ENCODE data around the gene ZNF654. TPM values are rescaled to one million over a fixed set of nuclear protein-coding genes. Genes with fewer than 3 reads are reported as not detected.

ZNF654 gene
- total RNA-seq, 1 experiment from 2014 or later: 7.0 TPM

GRCh38 chr3:88075497-88075896, 16.4 kb downstream of the ZNF654 start:
- Histone ChIP-seq H3K4me1 (ENCODE audit: control insufficient read depth in 1 of 2, insufficient read depth in 2 of 2, low read length in 2 of 2) (no peaks in the 10 kb centered on the region), H3K79me2 (ENCODE audit: insufficient read depth, low read length) (peaks cover 41% of the 10 kb centered on the region), H3K27me3 (ENCODE audit: insufficient read depth, low read length) (no peaks in the 10 kb centered on the region), H3K9me2 (ENCODE audit: insufficient read depth) (no peaks in the 10 kb centered on the region), H3K9ac (ENCODE audit: low read length) (no peak overlapping the region), H3K4me2 (ENCODE audit: low read length) (no peak overlapping the region), H3K27ac (ENCODE audit: low read depth, low read length) (no peak overlapping the region), H4K20me1 (ENCODE audit: insufficient read depth) (0 out of 2 replicates have a peak, but pooled peaks cover 3% of the 10 kb centered on the region), H3K4me3 (replicated peaks in 1 of 2; ENCODE audit: low read depth in 1 of 2, low read length in 2 of 2) (no peak overlapping the region), H3K36me3 (ENCODE audit: control insufficient read depth in 1 of 2, insufficient read depth in 2 of 2, low read length in 2 of 2) (no peaks in the 10 kb centered on the region), H3K9me3 (ENCODE audit: control insufficient read depth in 1 of 2, insufficient read depth in 1 of 2, low read depth in 1 of 2, low read length in 2 of 2) (no peaks in the 10 kb centered on the region), H2AFZ (ENCODE audit: low read depth, low read length, poor library complexity, severe bottlenecking) (no peak overlapping the region)
- no peak for TF ChIP-seq REST (IDR thresholded peaks at IDR 0.05; ENCODE audit: low read depth)
- intact Hi-C loops (cut with micrococcal nuclease): no loop called here
- no TSS peak for BruUV-seq (replicated peaks)
- no peak for DNase-seq (ENCODE audit: low read depth, low spot score)
- RAD21 ChIA-PET (ENCODE audit: low non-redundant PET in 1 of 2, low total read pairs in 2 of 2, uncharacterized antibody in 2 of 2, unreplicated experiment in 2 of 2): no interaction called here
- POLR2A ChIA-PET: no interaction called here
- no peak for ATAC-seq
- CTCF ChIA-PET: no interaction called here

- DNase-seq (ENCODE audit: low read depth, low spot score): no peak
- Histone ChIP-seq H2AFZ (ENCODE audit: low read depth, low read length, poor library complexity, severe bottlenecking) (no peak overlapping the region), H3K27ac (ENCODE audit: low read depth, low read length) (no peak overlapping the region), H3K4me3 (replicated peaks in 1 of 2; ENCODE audit: low read depth in 1 of 2, low read length in 2 of 2) (no peak overlapping the region), H3K36me3 (ENCODE audit: control insufficient read depth in 1 of 2, insufficient read depth in 2 of 2, low read length in 2 of 2) (no peaks in the 10 kb centered on the region), H3K9me2 (ENCODE audit: insufficient read depth) (no peaks in the 10 kb centered on the region), H3K9me3 (ENCODE audit: control insufficient read depth in 1 of 2, insufficient read depth in 1 of 2, low read depth in 1 of 2, low read length in 2 of 2) (no peaks in the 10 kb centered on the region), H3K27me3 (ENCODE audit: insufficient read depth, low read length) (no peaks in the 10 kb centered on the region), H4K20me1 (ENCODE audit: insufficient read depth) (no peaks in the 10 kb centered on the region), H3K4me1 (ENCODE audit: control insufficient read depth in 1 of 2, insufficient read depth in 2 of 2, low read length in 2 of 2) (no peaks in the 10 kb centered on the region), H3K9ac (ENCODE audit: low read length) (no peak overlapping the region), H3K79me2 (ENCODE audit: insufficient read depth, low read length) (peaks cover 45% of the 10 kb centered on the region), H3K4me2 (ENCODE audit: low read length) (no peak overlapping the region)
- intact Hi-C loops (cut with micrococcal nuclease): no loop called here
- no peak for ATAC-seq
- RAD21 ChIA-PET (ENCODE audit: low non-redundant PET in 1 of 2, low total read pairs in 2 of 2, uncharacterized antibody in 2 of 2, unreplicated experiment in 2 of 2): no interaction called here
- POLR2A ChIA-PET: no interaction called here
- CTCF ChIA-PET: no interaction called here
- BruUV-seq (replicated peaks): no TSS peak
- TF ChIP-seq FOSL1 (IDR thresholded peaks at IDR 0.05; ENCODE audit: low read depth): no peak
- no peak for TF ChIP-seq REST (IDR thresholded peaks at IDR 0.05; ENCODE audit: low read depth)
- TF ChIP-seq MAX (IDR thresholded peaks at IDR 0.05): no peak
- TF ChIP-seq SIN3A (IDR thresholded peaks at IDR 0.05; ENCODE audit: low read depth): no peak
- no peak for TF ChIP-seq EZH2 (IDR thresholded peaks at IDR 0.05)
- no peak for TF ChIP-seq ZBTB33 (IDR thresholded peaks at IDR 0.05; ENCODE audit: extremely low read depth, insufficient replicate concordance, low read length)
- no peak for TF ChIP-seq JUND (IDR thresholded peaks at IDR 0.05)
- TF ChIP-seq POLR2AphosphoS5 (IDR thresholded peaks at IDR 0.05; ENCODE audit: low read depth, low read length): no peak
- no peak for TF ChIP-seq YY1 (IDR thresholded peaks at IDR 0.05; ENCODE audit: extremely low read depth, insufficient replicate concordance, low read depth, low read length)
- TF ChIP-seq ELF1 (IDR thresholded peaks at IDR 0.05; ENCODE audit: borderline replicate concordance, low read depth): no peak
These were observed 17.7 kb downstream of the ZNF654 start for GRCh38 chr3:88076712-88077111.

Measured in HCT116 (cell line).